Measurements from ENCODE around the gene IGF2R. TPM values are rescaled to one million over a fixed set of nuclear protein-coding genes. Genes with fewer than 3 reads are reported as not detected.

IGF2R gene
- total RNA-seq, 2 experiments from 2014 or later: 19.3 to 37.6 TPM

DNA sequence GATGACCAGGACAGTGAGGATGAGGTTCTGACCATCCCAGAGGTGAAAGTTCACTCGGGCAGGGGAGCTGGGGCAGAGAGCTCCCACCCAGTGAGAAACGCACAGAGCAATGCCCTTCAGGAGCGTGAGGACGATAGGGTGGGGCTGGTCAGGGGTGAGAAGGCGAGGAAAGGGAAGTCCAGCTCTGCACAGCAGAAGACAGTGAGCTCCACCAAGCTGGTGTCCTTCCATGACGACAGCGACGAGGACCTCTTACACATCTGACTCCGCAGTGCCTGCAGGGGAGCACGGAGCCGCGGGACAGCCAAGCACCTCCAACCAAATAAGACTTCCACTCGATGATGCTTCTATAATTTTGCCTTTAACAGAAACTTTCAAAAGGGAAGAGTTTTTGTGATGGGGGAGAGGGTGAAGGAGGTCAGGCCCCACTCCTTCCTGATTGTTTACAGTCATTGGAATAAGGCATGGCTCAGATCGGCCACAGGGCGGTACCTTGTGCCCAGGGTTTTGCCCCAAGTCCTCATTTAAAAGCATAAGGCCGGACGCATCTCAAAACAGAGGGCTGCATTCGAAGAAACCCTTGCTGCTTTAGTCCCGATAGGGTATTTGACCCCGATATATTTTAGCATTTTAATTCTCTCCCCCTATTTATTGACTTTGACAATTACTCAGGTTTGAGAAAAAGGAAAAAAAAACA, 136.1 kb downstream of the IGF2R start:
- no peak overlapping the region for H3K4me2 ChIP-seq (ENCODE audit: low read length)
- ChIA-PET POLR2A (no interaction called here), CTCF (ENCODE audit: unreplicated experiment) (no interaction called here)
- BruUV-seq (replicated peaks): no TSS peak
- 0 out of 2 replicates have a peak, but pooled peaks have one; percentile 13 for TF ChIP-seq CTCF (conservative IDR thresholded peaks at IDR 0.05; ENCODE audit: low read length)
- TF ChIP-seq EZH2phosphoT487 (IDR thresholded peaks at IDR 0.05; ENCODE audit: borderline replicate concordance, low read depth, low read length): no peak
- H4K20me1 ChIP-seq (ENCODE audit: insufficient read depth, low read length): no peaks in the 10 kb centered on the region
- H3K27ac ChIP-seq (ENCODE audit: low read depth, low read length, poor library complexity, severe bottlenecking): no peak overlapping the region
- no peaks in the 10 kb centered on the region for H3K79me2 ChIP-seq (ENCODE audit: insufficient read depth, low read depth, low read length)
- no peak overlapping the region for H2AFZ ChIP-seq (ENCODE audit: low read length)
- peaks cover 13% of the 10 kb centered on the region; the same call in 1 of the 2 replicates for H3K36me3 ChIP-seq (ENCODE audit: insufficient read depth, low read length)
- no peak for DNase-seq (ENCODE audit: low spot score)
- H3K9me3 ChIP-seq (ENCODE audit: low read length): no peaks in the 10 kb centered on the region
- no peaks in the 10 kb centered on the region for H3K4me1 ChIP-seq (ENCODE audit: insufficient read depth, low read length, poor library complexity, severe bottlenecking)
- H3K9me2 ChIP-seq (ENCODE audit: insufficient read depth, low read length): no peaks in the 10 kb centered on the region
- no peak overlapping the region for H3K4me3 ChIP-seq (ENCODE audit: low read depth, low read length, poor library complexity, severe bottlenecking)
- intact Hi-C loops (cut with micrococcal nuclease; ENCODE audit: unreplicated experiment): loop anchor here (10.0 kb wide), 1 partner anchor 410 kb away; the partner anchor contains the start of gene SOD2

GRCh38 chr6:160106010-160106409, 137.1 kb downstream of the IGF2R start:
- Histone ChIP-seq H3K9me2 (ENCODE audit: insufficient read depth, low read length) (no peaks in the 10 kb centered on the region), H3K4me2 (ENCODE audit: low read length) (no peak overlapping the region), H4K20me1 (ENCODE audit: insufficient read depth, low read length) (no peaks in the 10 kb centered on the region), H3K79me2 (ENCODE audit: insufficient read depth, low read depth, low read length) (no peaks in the 10 kb centered on the region), H2AFZ (ENCODE audit: low read length) (no peak overlapping the region), H3K36me3 (ENCODE audit: insufficient read depth, low read length) (peaks cover 13% of the 10 kb centered on the region; the same call in 1 of the 2 replicates), H3K27ac (ENCODE audit: low read depth, low read length, poor library complexity, severe bottlenecking) (no peak overlapping the region), H3K4me3 (ENCODE audit: low read depth, low read length, poor library complexity, severe bottlenecking) (no peak overlapping the region), H3K9me3 (ENCODE audit: low read length) (no peaks in the 10 kb centered on the region), H3K4me1 (ENCODE audit: insufficient read depth, low read length, poor library complexity, severe bottlenecking) (no peaks in the 10 kb centered on the region)
- ChIA-PET CTCF (ENCODE audit: unreplicated experiment) (no interaction called here), POLR2A (no interaction called here)
- intact Hi-C loops (cut with micrococcal nuclease; ENCODE audit: unreplicated experiment): loop anchor here (10.0 kb wide), 1 partner anchor 411 kb away; the partner anchor contains the start of gene SOD2
- no peak for DNase-seq (ENCODE audit: low spot score)
- BruUV-seq (replicated peaks): TSS peak; percentile 66
- no peak for TF ChIP-seq CTCF (conservative IDR thresholded peaks at IDR 0.05; ENCODE audit: low read length)
- no peak for TF ChIP-seq EZH2phosphoT487 (IDR thresholded peaks at IDR 0.05; ENCODE audit: borderline replicate concordance, low read depth, low read length)

DNA sequence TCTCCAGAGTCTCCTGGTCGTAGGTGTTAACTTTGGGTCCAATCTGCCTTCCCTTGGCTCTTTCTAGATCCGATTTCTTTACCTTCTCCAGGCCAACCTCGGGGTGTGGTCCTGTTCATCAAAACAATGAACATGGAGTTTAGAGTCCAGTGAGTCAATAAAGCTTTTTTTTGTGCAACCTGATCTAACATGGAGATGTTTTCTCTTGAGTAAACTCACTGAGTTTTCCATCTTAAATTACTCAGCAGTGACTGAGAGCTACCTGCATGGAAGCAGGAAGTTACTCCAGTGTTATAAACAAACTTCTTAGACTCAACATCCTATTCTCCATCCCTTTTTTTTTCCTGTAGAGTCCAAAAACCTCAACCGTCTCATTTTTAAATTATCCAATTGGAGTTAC, 137.8 kb downstream of the IGF2R start:
- intact Hi-C loops (cut with micrococcal nuclease; ENCODE audit: unreplicated experiment): loop anchor here (10.0 kb wide), 1 partner anchor 412 kb away; the partner anchor contains the start of gene SOD2
- H4K20me1 ChIP-seq (ENCODE audit: insufficient read depth, low read length): no peaks in the 10 kb centered on the region
- POLR2A ChIA-PET: no interaction called here
- H3K36me3 ChIP-seq (ENCODE audit: insufficient read depth, low read length): peaks cover 13% of the 10 kb centered on the region; the same call in 1 of the 2 replicates
- no peak for DNase-seq (ENCODE audit: low spot score)
- TF ChIP-seq EZH2phosphoT487 (IDR thresholded peaks at IDR 0.05; ENCODE audit: borderline replicate concordance, low read depth, low read length): no peak
- TF ChIP-seq CTCF (conservative IDR thresholded peaks at IDR 0.05; ENCODE audit: low read length): no peak
- no peak overlapping the region for H2AFZ ChIP-seq (ENCODE audit: low read length)
- H3K79me2 ChIP-seq (ENCODE audit: insufficient read depth, low read depth, low read length): no peaks in the 10 kb centered on the region
- H3K9me3 ChIP-seq (ENCODE audit: low read length): no peaks in the 10 kb centered on the region
- H3K4me1 ChIP-seq (ENCODE audit: insufficient read depth, low read length, poor library complexity, severe bottlenecking): no peaks in the 10 kb centered on the region
- BruUV-seq (replicated peaks): no TSS peak
- CTCF ChIA-PET (ENCODE audit: unreplicated experiment): no interaction called here
- no peak overlapping the region for H3K27ac ChIP-seq (ENCODE audit: low read depth, low read length, poor library complexity, severe bottlenecking)
- H3K4me2 ChIP-seq (ENCODE audit: low read length): no peak overlapping the region
- H3K4me3 ChIP-seq (ENCODE audit: low read depth, low read length, poor library complexity, severe bottlenecking): no peak overlapping the region
- no peaks in the 10 kb centered on the region for H3K9me2 ChIP-seq (ENCODE audit: insufficient read depth, low read length)
